Measurements from ENCODE around the gene TSHZ2. TPM values are rescaled to one million over a fixed set of nuclear protein-coding genes. Genes with fewer than 3 reads are reported as not detected.

The TSHZ2 gene
- total and polyA plus RNA-seq, 2 donors (not counting 3 experiments of a cell fraction or from before 2014, with no cell fraction given), result not detected

DNA sequence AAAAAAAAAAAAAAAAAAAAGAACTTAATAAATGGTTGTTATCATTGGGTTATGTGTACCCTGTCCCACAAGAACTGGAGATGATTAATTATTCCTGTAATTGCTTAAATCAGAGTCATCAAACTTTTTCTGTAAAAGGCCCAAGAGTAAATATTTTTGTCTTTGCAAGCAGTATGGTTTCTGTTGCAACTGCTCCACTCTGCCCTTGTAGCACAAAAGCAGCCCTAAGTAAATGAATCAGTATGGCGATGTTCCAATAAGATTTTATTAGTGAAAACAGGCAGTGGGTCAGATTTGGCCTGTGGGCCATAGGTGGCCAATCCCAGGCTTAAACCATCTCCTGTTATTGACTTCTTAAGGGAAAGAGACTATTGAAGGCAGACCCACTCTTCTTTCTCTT, 252.7 kb downstream of the TSHZ2 start:
- DNase-seq (ENCODE audit: low read depth, low spot score) (no peak), FAIRE-seq (no peak)
- H3K4me1 ChIP-seq (ENCODE audit: control insufficient read depth, extremely low read depth, insufficient read depth, low read length), result no peaks in the 10 kb centered on the region
- intact Hi-C loops (cut with micrococcal nuclease), result no loop called here
- TF ChIP-seq EZH2 (IDR thresholded peaks at IDR 0.05; ENCODE audit: borderline replicate concordance, low read depth, low read length, severe bottlenecking) (no peak), MYC (IDR thresholded peaks at IDR 0.05; ENCODE audit: low read depth, low read length) (no peak), JUN (IDR thresholded peaks at IDR 0.05; ENCODE audit: borderline replicate concordance, insufficient read depth, insufficient read length, low read depth) (no peak)
- TF ChIP-seq, protein P1, sequence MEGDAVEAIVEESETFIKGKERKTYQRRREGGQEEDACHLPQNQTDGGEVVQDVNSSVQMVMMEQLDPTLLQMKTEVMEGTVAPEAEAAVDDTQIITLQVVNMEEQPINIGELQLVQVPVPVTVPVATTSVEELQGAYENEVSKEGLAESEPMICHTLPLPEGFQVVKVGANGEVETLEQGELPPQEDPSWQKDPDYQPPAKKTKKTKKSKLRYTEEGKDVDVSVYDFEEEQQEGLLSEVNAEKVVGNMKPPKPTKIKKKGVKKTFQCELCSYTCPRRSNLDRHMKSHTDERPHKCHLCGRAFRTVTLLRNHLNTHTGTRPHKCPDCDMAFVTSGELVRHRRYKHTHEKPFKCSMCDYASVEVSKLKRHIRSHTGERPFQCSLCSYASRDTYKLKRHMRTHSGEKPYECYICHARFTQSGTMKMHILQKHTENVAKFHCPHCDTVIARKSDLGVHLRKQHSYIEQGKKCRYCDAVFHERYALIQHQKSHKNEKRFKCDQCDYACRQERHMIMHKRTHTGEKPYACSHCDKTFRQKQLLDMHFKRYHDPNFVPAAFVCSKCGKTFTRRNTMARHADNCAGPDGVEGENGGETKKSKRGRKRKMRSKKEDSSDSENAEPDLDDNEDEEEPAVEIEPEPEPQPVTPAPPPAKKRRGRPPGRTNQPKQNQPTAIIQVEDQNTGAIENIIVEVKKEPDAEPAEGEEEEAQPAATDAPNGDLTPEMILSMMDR (IDR thresholded peaks at IDR 0.05; ENCODE audit: extremely low read depth in 1 of 2, insufficient read depth in 1 of 2, low read depth in 1 of 2, low read length in 2 of 2), result no peak
- no peaks in the 10 kb centered on the region for H3K27me3 ChIP-seq (ENCODE audit: control insufficient read depth in 2 of 2, insufficient read depth in 2 of 2, low read length in 2 of 2)
- no peaks in the 10 kb centered on the region for H3K9me3 ChIP-seq (replicated peaks; ENCODE audit: control insufficient read depth, insufficient read depth, low read length)
- no peak overlapping the region for H3K4me3 ChIP-seq (replicated peaks in 1 of 3; ENCODE audit: insufficient read depth in 1 of 3, low read depth in 1 of 3, low read length in 3 of 3)
- dilution Hi-C loops (cut with MboI; ENCODE audit: extremely low pct_ligation_motif_present, low sequenced_read_pairs), result no loop called here
- no peaks in the 10 kb centered on the region for H3K79me2 ChIP-seq (ENCODE audit: control insufficient read depth, insufficient read depth, low read length)
- H2AFZ ChIP-seq (ENCODE audit: low read depth, low read length), result no peak overlapping the region
- no peak overlapping the region for H3K9ac ChIP-seq (replicated peaks; ENCODE audit: extremely low read depth, insufficient read depth, low read length)
- no peak overlapping the region for H3K4me2 ChIP-seq (ENCODE audit: insufficient read depth, low read length)
- no peak overlapping the region for H3K27ac ChIP-seq (ENCODE audit: insufficient read depth, low read depth, low read length)
- no peaks in the 10 kb centered on the region for H3K9me1 ChIP-seq (replicated peaks; ENCODE audit: control insufficient read depth, extremely low read depth, insufficient read depth, low read length)
- CTCF ChIA-PET, result interaction anchor here (0.5 kb wide), 1 partner anchor 308 kb away, joined by 3 read pairs; no protein-coding TSS in a partner anchor
- no peaks in the 10 kb centered on the region for H3K36me3 ChIP-seq (ENCODE audit: control insufficient read depth in 2 of 2, extremely low read depth in 1 of 2, insufficient read depth in 2 of 2, low read length in 2 of 2)
- POLR2A ChIA-PET, result no interaction called here
- no TSS peak for BruUV-seq (replicated peaks)
- no peaks in the 10 kb centered on the region for H4K20me1 ChIP-seq (replicated peaks; ENCODE audit: control insufficient read depth, extremely low read depth, insufficient read depth, low read length)

DNA sequence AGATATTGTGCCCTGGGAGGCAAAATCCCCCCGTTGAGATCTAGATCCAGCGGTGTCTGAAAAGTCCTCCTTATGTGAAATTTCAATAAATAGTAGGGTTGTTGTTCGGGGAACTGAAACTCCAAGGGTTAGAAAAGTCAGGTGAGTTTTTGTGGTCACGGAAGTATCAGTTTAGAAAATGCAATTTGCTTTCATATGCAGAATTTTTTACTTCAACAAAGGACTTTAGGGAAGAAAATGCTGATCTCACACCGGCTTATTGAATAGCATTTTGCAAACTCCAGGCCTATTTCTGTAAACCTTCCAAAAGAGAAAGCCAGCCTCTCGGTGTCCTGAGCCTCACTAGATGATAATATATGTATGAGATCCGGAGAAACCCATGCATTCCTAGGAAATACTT, 254.7 kb downstream of the TSHZ2 start:
- FAIRE-seq, result no peak
- H3K4me3 ChIP-seq (replicated peaks in 1 of 3; ENCODE audit: insufficient read depth in 1 of 3, low read depth in 1 of 3, low read length in 3 of 3), result no peak overlapping the region
- H3K9me3 ChIP-seq (replicated peaks; ENCODE audit: control insufficient read depth, insufficient read depth, low read length), result no peaks in the 10 kb centered on the region
- H3K36me3 ChIP-seq (ENCODE audit: control insufficient read depth in 2 of 2, extremely low read depth in 1 of 2, insufficient read depth in 2 of 2, low read length in 2 of 2), result no peaks in the 10 kb centered on the region
- ChIA-PET POLR2A (no interaction called here), CTCF (no interaction called here)
- dilution Hi-C loops (cut with MboI; ENCODE audit: extremely low pct_ligation_motif_present, low sequenced_read_pairs) (no loop called here), intact Hi-C loops (cut with micrococcal nuclease) (no loop called here)
- H4K20me1 ChIP-seq (replicated peaks; ENCODE audit: control insufficient read depth, extremely low read depth, insufficient read depth, low read length), result no peaks in the 10 kb centered on the region
- H3K4me2 ChIP-seq (ENCODE audit: insufficient read depth, low read length), result no peak overlapping the region
- no peak overlapping the region for H3K27ac ChIP-seq (ENCODE audit: insufficient read depth, low read depth, low read length)
- no peak for DNase-seq (ENCODE audit: low read depth, low spot score)
- TF ChIP-seq FOS (IDR thresholded peaks at IDR 0.05; ENCODE audit: borderline replicate concordance, insufficient read depth, low read length), result no peak
- no peak for TF ChIP-seq MYC (IDR thresholded peaks at IDR 0.05; ENCODE audit: low read depth, low read length)
- TF ChIP-seq EZH2 (IDR thresholded peaks at IDR 0.05; ENCODE audit: borderline replicate concordance, low read depth, low read length, severe bottlenecking), result no peak
- TF ChIP-seq, protein P1 (IDR thresholded peaks at IDR 0.05; ENCODE audit: extremely low read depth in 1 of 2, insufficient read depth in 1 of 2, low read depth in 1 of 2, low read length in 2 of 2), result no peak
- TF ChIP-seq GATA2 (IDR thresholded peaks at IDR 0.05; ENCODE audit: insufficient read depth, insufficient read length, low read depth, low read length), result no peak
- no peak for TF ChIP-seq POLR2AphosphoS5 (IDR thresholded peaks at IDR 0.05; ENCODE audit: insufficient read depth, low read depth, low read length)
- no peak for TF ChIP-seq POLR2A (IDR thresholded peaks at IDR 0.05; ENCODE audit: low read depth, low read length)
- no peak for TF ChIP-seq JUN (IDR thresholded peaks at IDR 0.05; ENCODE audit: borderline replicate concordance, insufficient read depth, insufficient read length, low read depth)
- TF ChIP-seq, protein P2, sequence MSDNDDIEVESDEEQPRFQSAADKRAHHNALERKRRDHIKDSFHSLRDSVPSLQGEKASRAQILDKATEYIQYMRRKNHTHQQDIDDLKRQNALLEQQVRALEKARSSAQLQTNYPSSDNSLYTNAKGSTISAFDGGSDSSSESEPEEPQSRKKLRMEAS (IDR thresholded peaks at IDR 0.05; ENCODE audit: insufficient read depth, insufficient read length), result no peak
- H3K9me1 ChIP-seq (replicated peaks; ENCODE audit: control insufficient read depth, extremely low read depth, insufficient read depth, low read length), result no peaks in the 10 kb centered on the region
- no peaks in the 10 kb centered on the region for H3K79me2 ChIP-seq (ENCODE audit: control insufficient read depth, insufficient read depth, low read length)
- no peaks in the 10 kb centered on the region for H3K4me1 ChIP-seq (ENCODE audit: control insufficient read depth, extremely low read depth, insufficient read depth, low read length)
- no TSS peak for BruUV-seq (replicated peaks)
- H3K9ac ChIP-seq (replicated peaks; ENCODE audit: extremely low read depth, insufficient read depth, low read length), result no peak overlapping the region
- H3K27me3 ChIP-seq (ENCODE audit: control insufficient read depth in 2 of 2, insufficient read depth in 2 of 2, low read length in 2 of 2), result no peaks in the 10 kb centered on the region
- no peak overlapping the region for H2AFZ ChIP-seq (ENCODE audit: low read depth, low read length)
